OCI-LY3 (cell line): Measurements from ENCODE around the gene BCL2L15.

Source experiments
- H2AFZ ChIP-seq: fragments of 200-600, 300-600 bp; shearing (Covaris generic); 2 replicates; pipeline ENCODE4 v1.6.0; 2014; ENCODE audit warnings: antibody characterized with exemption, low read depth, low read length
- H3K27ac ChIP-seq: fragments of 200-600, 300-600 bp; sonication (generic); 2 replicates; pipeline ENCODE4 v1.5.1; 2014; ENCODE audit warnings: mild to moderate bottlenecking, low read length, moderate library complexity, mixed read lengths
- H3K27me3 ChIP-seq: fragments of 200-600, 300-600 bp; sonication (generic); 2 replicates; pipeline ENCODE4 v1.6.1; 2014; ENCODE audit warnings: low read depth, low read length, mixed read lengths
- H3K36me3 ChIP-seq: fragments of 200-600, 300-600 bp; sonication (generic); replicated peaks from 2 replicates; pipeline ENCODE3; 2014; ENCODE audit warnings: low read depth, low read length, mixed read lengths
- H3K4me1 ChIP-seq: fragments of 300-600, 200-600 bp; sonication (generic); 2 replicates; pipeline ENCODE4 v1.6.1; 2014; ENCODE audit warnings: low read length, mixed read lengths
- H3K4me2 ChIP-seq: fragments of 200-600, 300-600 bp; sonication (generic); 2 replicates; pipeline ENCODE4 v1.6.1; 2014; ENCODE audit warnings: low read length, mixed read lengths
- H3K4me3 ChIP-seq: fragments of 300-600, 200-600 bp; sonication (generic); 2 replicates; pipeline ENCODE4 v1.5.1; 2014; ENCODE audit warnings: antibody characterized with exemption, mild to moderate bottlenecking, low read length, moderate library complexity
- H3K79me2 ChIP-seq: fragments of 300-600, 200-600 bp; shearing (Covaris generic); 2 replicates; pipeline ENCODE4 v1.6.1; 2014; ENCODE audit warnings: mild to moderate bottlenecking, low read length, mixed read lengths
- H3K9ac ChIP-seq: fragments of 300-600, 200-600 bp; shearing (Covaris generic); 2 replicates; pipeline ENCODE4 v1.6.0; 2014; ENCODE audit warnings: mild to moderate bottlenecking, low read length, moderate library complexity
- H3K9me3 ChIP-seq: fragments of 200-600, 300-600 bp; shearing (Covaris generic); 2 replicates; pipeline ENCODE4 v1.6.1; 2014; ENCODE audit warnings: low read length, mixed read lengths; ENCODE audit not compliant: insufficient read depth
- H4K20me1 ChIP-seq: fragments of 200-600, 300-600 bp; sonication (generic); 2 replicates; pipeline ENCODE4 v1.6.1; 2016; ENCODE audit warnings: low read length, mixed read lengths; ENCODE audit not compliant: insufficient read depth
- CTCF ChIP-seq: fragments of 200-600, 300-600 bp; sonication (generic); IDR thresholded peaks from 2 replicates; pipeline ENCODE4 v1.5.1; 2014; ENCODE audit warnings: antibody characterized with exemption, low read length, low read depth
- EZH2phosphoT487 ChIP-seq: fragments of 200-600 bp; shearing (Covaris generic); IDR thresholded peaks from 2 replicates; pipeline ENCODE4 v1.6.1; 2018; ENCODE audit warnings: antibody characterized with exemption, mixed run types, low read depth

BCL2L15 gene

GRCh38 chr1:113934511-113935055 lies 47.2 kb upstream of the BCL2L15 start:
- H3K4me3 ChIP-seq = no peak overlapping the region
- H3K9me3 ChIP-seq = no peaks in the 10 kb centered on the region
- H2AFZ ChIP-seq = no peak overlapping the region
- TF ChIP-seq CTCF (no peak), EZH2phosphoT487 (no peak)
- H3K36me3 ChIP-seq = no peaks in the 10 kb centered on the region
- H3K27ac ChIP-seq = no peak overlapping the region
- H4K20me1 ChIP-seq = peaks cover 32% of the 10 kb centered on the region
- no peak overlapping the region for H3K9ac ChIP-seq
- peaks cover 97% of the 10 kb centered on the region for H3K79me2 ChIP-seq
- peaks cover 13% of the 10 kb centered on the region for H3K4me1 ChIP-seq
- no peak overlapping the region for H3K4me2 ChIP-seq
- H3K27me3 ChIP-seq = no peaks in the 10 kb centered on the region

DNA sequence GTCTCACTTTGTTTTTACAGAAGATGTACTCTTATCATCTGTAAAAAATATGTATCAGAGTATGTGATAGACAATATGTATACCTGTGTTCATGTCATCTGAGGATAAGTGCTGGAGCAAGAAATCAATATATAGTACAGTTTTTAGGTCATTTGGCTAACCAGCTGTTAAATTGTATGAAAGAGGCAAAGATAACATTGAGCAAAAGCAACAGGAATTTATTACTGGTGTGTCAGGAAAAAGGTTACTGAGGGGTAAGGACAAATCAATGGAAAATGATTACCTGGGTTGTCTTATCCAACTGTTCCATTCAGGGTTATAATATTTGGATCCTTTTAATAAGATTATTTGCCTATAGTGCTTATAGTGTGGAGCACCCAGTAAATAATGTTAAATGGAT lies 46.6 kb upstream of the BCL2L15 start:
- Histone ChIP-seq H4K20me1 (peaks cover 32% of the 10 kb centered on the region), H3K4me1 (peaks cover 13% of the 10 kb centered on the region), H2AFZ (no peak overlapping the region), H3K9ac (no peak overlapping the region), H3K4me3 (no peak overlapping the region), H3K27ac (no peak overlapping the region), H3K9me3 (no peaks in the 10 kb centered on the region), H3K4me2 (no peak overlapping the region), H3K27me3 (no peaks in the 10 kb centered on the region), H3K36me3 (no peaks in the 10 kb centered on the region), H3K79me2 (peaks cover 92% of the 10 kb centered on the region)
- TF ChIP-seq CTCF = no peak
- no peak for TF ChIP-seq EZH2phosphoT487

GRCh38 chr1:113931451-113931851 lies 44.1 kb upstream of the BCL2L15 start:
- Histone ChIP-seq H3K27ac (no peak overlapping the region), H3K4me2 (peak overlapping the region; percentile 92), H3K36me3 (no peaks in the 10 kb centered on the region), H3K27me3 (no peaks in the 10 kb centered on the region), H3K9ac (0 out of 2 replicates have a peak overlapping the region, but pooled peaks have one; percentile 77), H3K79me2 (peaks cover 70% of the 10 kb centered on the region), H2AFZ (no peak overlapping the region), H3K9me3 (no peaks in the 10 kb centered on the region), H3K4me1 (peaks cover 20% of the 10 kb centered on the region), H4K20me1 (peaks cover 30% of the 10 kb centered on the region), H3K4me3 (peak overlapping the region; percentile 98)
- TF ChIP-seq EZH2phosphoT487 (no peak), CTCF (no peak)

- H3K79me2 ChIP-seq = peaks cover 62% of the 10 kb centered on the region
- H4K20me1 ChIP-seq = peaks cover 30% of the 10 kb centered on the region
Measured at GRCh38 chr1:113930499-113931161, 43.2 kb upstream of the BCL2L15 start.

More at GRCh38 chr1:113930499-113931161, 43.2 kb upstream of the BCL2L15 start:
- H2AFZ ChIP-seq = no peak overlapping the region
- H3K27ac ChIP-seq = peak overlapping the region; percentile 48
- no peaks in the 10 kb centered on the region for H3K9me3 ChIP-seq
- H3K36me3 ChIP-seq = no peaks in the 10 kb centered on the region
- peak overlapping the region; percentile 77 for H3K9ac ChIP-seq
- TF ChIP-seq CTCF (no peak), EZH2phosphoT487 (no peak)
- peak overlapping the region; percentile 92 for H3K4me2 ChIP-seq
- H3K4me3 ChIP-seq = peak overlapping the region; percentile 98
- H3K27me3 ChIP-seq = no peaks in the 10 kb centered on the region
- peaks cover 20% of the 10 kb centered on the region for H3K4me1 ChIP-seq
